CD4-positive, alpha-beta T cell treated with Interferon gamma for 1 hour (primary cell): Measurements from ENCODE around the gene FMN1.

Experiments used
- DNase-seq: peaks from one replicate; pipeline ENCODE4 v3.0.0-alpha.2; 2020

Gene FMN1

DNA sequence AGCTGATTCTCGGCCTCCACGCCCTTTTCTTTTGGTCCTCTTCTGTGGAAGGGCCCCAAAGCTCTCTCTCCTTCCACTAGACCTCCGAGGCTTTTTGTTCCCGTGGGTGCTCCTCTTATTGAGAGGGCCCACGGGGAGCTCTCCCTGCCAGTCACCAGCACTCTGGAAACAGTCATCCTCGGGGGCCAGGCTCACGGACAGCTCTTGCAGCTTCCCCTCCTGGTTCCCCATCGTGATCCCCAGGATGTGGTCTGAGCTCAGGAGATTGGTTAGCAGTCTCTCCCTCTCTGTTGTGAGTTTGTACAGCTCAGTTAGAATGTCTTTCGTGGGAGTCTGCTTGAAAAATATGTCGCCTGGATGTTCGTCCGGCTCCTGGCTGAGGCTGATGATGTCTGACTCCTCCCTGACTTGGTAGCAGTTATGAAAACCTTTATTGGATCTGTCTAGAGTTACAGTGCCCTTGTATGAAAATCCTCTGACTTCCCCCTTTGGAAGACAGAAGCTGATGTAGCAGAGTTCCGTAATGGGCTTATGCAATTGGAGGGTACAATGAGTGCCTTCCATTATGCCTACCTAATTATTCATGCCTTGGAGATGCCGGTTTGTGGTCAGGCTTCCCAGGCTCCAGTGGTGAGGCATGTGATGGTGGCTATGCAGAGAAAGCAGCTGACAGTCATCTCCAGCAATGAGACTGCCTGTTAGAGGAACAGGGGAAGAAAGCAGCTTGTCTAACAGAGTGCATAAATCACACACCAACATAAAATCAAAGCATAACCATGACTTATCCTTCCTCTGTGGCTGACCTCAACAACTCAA, 40.0 kb downstream of the FMN1 start:
- peak; percentile 69 for DNase-seq

DNA sequence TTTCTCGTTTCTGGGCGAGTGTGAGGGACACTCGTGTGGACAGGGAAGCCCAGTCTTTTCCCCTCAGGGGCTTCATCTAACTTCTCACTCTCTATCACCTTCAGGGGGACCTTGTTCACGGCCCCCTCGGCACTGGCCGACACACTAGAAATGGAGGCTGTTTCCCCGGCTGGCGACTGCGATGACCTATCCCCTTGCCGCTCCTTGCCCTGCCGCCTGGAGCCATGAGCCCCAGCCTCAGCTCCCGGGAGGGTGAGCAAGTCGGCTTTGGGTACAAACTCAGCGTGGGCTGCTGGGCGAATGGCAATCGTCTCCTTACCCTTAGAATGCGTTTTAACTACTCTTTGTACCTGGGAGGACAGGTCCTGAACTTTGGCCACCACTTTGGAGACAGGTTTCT, 41.0 kb downstream of the FMN1 start:
- no peak for DNase-seq

DNA sequence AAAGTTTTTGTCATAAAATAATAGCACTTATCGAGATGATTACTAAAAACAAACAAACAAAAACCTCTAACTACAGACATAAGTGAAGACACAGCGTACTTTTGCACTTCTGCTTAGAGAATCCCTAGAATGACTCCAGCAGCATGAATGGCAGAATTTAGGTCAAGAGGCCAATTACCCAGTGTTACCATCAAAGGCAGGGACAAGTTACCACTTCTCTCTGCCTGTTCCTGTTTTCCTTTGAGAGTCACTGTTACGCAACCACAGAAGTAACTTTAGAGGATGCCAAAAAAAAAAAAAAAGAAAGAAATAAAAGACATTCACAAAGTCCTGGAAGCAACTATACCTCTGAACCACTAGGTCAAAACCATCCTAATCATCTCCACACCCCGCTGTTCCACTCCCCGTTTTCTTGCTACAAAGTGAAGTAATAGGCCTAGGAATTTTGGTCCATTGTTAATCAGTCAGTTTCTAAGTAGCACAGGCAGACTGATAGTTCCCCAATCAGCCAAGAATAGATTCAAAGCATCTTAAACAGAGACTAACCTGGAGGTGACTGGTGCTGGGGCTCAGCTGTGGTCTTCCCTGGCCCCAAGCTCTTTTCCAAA, 41.9 kb downstream of the FMN1 start:
- peak; percentile 34 for DNase-seq

DNA sequence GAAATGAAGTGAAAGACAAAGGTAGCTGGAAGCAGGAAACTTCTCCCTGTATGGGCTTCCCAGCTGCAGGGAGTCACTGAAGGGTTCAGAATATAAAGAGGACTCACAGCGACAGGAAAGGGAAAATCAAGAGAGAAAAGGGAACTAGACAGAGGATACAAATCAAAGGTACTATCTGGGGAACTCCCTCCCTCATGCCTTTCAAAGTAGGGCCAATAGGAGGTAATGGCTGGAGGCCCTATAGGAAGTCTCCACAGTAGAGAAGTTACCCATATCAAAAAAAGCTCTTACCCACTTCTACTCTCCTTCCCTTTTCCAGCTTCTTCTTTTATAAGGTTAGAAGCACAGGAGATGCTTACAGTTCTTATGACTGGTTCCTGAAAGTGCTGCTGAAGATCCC, 43.5 kb downstream of the FMN1 start:
- DNase-seq = no peak

DNA sequence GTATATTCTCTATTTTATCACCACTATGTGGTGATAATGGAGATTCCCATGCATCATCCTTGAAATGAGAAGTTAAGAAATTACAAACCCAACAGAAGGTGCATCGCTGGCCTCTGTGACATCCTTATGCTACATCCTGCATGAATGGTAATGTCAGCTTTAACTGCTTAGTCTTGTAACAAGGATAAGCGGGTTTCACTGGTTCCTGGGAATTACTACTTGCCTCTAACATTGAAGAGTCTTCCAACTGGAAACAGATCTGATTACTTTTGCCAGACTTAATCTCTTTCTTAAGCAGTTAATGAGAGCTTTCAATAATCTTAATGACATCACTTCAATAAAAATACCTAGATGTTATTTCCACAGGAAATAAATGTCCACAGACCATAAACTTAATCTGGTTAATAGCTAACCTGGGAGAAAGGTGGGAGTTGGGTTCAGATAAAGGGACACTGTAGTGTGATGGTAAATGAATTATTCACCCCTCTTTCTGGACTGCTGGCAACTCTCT, 44.0 kb downstream of the FMN1 start:
- DNase-seq = no peak

DNA sequence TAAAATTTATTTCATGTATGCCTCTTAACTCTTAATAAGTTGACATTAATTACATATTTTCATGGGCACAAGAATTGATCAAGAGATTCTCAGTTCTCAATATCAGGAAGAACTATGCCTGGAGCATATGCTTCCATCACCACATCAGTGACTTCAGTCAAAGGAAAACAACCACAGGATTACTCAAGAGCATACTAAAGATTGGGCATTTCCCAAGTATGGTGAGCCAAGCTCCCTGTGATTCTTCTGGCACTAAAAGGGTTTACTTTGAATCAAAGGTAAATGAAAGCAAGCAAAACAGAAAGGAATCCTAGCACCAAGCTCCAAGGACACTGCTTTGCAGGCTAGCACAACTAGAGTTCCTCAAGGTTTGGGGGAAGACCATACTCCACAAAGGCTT, 44.6 kb downstream of the FMN1 start:
- no peak for DNase-seq

DNA sequence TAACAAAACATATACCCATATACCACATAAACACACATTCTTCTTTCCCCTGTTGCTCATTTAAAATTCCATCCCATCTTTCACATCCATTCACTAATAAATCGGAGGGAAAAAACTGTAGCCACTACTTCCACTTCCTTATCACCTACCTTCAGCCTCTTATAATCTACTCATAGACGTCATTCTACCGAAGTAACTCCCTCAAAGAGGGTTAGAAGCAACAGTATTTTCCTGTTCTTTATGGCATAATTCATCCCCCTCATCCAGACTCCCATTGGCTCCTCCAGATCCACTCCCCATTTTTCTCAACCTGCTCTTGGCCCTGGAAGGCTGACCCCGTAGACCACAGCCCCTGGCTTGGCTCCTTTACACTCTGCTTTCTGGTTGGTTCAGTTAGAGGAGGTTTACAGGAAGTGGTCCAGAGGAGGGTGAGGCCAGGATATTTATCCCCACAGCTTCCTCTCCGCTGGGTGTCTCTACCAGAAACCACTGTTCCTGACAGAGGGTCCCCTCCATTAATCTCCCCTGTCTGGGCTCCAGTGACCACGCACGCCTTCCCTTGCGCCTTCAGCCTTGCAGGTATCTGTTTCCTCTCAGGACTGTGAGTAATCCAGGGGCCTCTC, 46.3 kb downstream of the FMN1 start:
- DNase-seq = no peak

DNA sequence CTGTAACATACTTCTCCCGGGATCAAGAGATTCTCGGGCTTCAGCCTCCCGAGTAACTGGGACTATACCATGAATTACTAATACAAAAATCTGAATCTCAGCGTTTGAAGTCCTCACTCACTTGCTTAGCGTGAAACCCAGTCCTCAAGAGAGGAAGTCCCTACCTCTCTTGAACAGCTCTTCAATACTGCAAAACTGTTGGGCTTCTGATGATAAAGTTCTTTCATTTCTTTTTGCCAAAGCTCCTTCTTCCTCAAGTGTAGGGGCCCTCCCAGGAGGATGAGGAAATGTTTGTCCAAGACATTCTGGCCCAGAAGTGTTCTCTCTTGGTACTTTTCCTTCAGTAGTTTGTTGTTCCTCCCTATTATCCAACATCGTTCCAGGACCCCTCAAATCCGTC, 48.5 kb downstream of the FMN1 start:
- DNase-seq = no peak

DNA sequence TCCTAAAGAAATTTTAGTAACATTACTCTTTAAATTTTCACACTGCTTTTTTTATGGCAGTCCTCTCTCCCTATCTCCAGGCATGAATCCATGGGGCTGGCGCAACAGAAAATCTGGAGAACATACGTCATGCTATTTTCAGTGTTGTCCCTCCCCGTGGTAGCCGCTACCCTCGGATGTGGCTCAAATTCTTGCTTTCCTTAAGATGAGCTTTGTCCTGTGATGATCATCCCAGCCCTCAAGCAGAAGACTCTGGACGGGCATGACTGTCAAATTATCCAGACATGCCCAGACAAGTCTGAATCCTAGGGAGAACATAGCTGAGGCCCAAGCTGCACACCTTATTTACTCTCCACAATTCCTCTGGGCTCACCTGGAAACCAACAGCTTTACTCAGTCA, 49.1 kb downstream of the FMN1 start:
- no peak for DNase-seq

DNA sequence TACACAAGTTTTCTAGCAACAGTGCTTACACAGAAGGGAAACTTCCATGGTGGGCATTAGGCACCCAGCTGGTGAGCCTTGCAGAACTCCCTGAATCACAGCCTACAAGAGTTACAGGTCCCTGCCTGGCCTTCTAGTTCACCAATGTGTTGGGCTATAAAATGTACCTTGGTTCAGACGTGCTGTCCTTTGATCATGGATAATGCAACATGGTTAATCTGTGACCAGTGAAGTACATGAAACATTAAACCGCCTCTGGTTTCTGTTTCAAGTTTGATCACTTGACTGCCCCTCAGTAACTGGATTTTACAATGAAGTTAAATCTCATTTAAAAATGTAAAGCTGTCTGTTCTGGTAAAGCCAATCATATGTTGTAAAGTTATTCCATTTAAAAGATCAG, 51.8 kb downstream of the FMN1 start:
- DNase-seq = no peak

DNA sequence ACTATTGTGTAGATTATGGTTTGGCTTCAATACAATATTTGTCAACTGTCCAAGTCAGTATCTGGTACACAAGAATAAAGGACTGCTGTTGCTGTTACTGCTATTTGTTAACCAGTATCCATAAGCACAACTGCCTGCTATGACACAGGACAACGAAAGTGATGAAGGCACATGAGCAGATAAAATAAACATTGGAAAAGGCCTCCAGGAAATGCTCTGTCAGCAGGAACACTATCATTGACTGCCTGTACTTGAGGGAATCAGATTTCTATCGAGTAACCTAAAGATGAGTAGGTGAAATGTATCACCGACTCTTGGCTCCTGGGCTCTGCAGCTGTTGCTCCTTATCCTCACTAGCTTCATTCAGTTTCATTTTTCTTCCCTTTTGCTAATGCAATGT, 56.5 kb downstream of the FMN1 start:
- DNase-seq = no peak

DNA sequence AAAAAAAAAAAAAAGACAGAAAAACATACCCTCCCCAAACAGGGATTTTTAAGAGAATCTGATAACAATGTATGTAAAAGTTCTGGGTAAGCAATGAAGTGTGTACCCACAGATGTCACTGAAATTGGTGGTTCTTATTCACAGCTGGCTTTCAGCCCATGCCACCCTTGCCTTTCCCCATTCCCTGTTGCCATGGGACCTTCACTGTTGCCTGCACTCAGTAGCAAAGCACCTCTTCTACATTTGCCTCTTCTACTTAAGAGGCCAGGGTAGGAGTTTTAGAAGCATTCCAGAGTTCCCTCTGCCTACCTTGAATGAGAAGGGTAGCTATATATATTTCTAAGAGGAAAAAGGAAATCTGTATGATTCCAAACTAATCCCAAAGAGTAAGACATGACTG, 57.4 kb downstream of the FMN1 start:
- no peak for DNase-seq

DNA sequence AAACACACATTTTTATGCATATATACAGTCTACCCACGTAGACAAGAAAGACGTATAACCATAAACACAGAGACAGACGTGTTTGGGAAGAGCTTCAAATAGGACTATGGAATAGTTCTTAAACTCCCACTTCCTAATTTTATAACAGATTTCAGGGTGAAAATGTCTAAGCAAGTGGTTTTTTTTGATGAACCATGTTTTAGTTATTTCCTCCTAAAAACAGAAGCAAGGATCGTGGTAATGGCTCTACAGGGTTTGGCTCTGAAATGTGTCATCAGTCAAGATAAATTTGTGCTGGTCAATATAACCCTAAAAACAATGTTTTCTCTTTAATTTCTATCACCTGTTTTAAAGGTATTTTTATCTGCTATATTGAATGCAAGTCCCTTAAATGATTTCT, 58.2 kb downstream of the FMN1 start:
- no peak for DNase-seq

DNA sequence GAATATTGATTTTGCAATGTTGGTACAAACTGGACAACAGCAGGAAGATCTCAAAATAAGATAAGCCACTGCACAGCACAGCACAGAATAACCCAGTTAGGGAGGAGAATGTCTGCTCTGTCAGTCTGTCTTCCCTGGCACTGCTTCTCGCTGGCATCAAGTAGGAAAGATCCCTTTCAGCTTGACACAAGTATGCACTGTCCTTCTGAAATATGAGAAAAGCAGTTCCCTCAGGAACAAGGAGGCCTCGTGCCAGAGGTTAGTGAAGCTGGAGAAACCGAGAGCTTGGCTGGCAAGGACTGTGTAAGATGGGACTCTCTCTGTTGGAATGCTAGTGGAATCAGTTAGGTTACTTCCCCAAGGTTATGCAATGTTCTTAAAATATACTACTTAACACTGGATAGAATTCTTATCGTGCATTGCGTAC, 59.1 kb downstream of the FMN1 start:
- DNase-seq = no peak

DNA sequence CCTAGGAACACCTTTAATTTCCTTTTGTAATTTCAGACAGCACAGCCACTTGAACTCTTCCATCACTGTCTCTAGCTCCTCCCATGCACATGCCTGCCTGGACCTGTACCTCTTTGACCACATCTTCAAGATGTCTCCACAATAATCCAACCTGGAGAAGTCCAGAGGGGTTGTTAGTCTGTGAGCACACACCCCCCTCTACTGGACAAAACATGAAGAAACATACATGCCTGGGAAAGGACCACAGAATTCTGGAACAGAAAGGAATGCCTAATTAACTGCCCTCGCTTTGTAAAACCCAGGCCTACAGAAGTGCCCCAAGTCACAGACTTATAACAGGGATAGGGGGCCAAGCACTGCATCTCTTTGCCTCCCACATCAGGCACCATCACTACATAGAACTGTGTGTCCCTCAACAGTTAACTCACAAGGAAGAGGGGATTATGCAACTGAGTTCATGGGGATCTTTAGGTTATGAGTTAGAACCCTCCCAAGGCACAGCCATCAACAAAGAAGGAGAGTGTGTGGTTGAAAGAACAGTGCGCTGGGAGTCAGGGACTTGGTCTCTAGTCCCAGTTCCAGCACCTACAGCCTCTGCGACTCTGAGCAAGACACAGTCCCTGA, 61.7 kb downstream of the FMN1 start:
- DNase-seq = no peak

DNA sequence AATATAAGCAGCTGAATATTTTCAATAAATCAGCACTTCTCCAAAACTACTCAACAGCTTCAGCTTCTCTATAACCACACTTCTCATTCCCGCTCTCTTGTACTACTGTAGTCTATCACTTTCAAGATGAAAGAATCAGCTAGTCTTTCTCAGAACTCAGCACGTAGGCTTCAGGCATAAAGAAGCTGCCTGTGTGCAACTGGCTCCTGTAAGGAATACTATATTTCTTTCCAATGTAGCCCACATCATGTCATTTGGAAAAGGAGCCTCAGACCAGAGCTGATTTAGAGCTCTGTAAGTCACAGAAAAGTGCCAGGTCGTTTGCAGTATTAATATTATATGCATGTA, 62.3 kb downstream of the FMN1 start:
- no peak for DNase-seq

DNA sequence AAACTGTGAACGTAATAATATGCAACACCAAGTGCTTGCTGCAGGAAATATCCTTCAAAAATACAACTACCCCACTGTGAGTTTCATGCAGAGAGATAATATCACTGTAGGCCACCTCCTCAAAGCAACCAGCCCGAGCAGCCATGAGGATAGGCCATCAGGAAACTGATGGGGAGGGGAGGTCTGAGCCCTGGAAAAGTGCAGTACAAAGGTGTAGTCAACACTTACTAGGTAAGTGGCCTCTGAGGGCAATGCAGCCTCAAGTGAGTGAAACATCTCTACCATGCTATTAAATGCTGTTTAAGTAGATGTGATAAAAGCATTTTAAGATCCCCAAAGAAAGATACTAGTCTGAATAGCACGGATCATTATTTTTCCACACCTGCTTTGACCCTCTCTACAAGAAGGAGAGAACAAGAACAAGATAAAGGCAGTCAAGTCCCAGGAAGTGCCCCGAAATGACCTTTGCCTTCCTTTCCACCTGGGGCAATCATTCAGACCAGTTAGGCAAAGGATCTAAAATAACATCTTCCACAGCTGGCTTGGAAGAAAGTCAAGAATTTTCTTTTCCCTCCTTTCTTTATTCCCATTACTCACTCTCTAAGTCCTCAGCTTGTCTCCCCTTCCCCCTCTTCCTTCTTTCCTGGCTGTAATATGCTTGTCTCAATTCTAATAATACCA, 62.8 kb downstream of the FMN1 start:
- DNase-seq = no peak

DNA sequence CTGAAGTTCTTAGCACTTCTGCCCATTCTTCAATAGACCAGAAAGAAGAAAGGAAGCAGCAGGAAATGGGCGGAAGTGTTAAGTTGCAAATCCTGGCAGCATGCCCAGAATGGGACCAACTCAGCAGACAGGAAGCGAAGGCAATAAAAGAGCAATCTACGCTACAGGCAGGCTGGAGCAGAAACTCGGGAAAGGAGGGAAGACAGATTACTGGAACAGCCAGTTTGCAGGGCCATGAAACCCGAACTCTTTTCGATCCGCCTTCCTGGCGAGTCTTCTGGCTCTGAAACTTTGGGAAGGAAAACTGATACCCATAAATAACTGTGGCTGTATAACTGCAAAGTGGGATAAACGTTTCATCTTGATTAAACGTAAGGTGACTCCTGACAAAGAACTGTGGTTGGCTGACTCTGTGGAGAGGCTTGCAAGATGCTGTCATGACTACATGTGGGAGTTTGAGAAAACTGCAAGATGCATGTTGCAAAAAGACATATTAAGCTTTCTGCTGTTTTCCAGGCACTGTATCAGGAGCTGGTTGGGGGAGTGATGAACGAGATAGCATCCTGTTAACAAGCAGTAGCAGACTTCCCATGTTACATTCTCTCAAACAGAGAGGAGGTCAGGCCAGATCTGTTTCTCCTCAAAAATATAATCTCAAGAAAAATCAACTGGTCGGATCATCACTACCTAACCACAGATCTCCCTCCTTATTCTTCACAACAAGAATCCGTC, 67.8 kb downstream of the FMN1 start:
- DNase-seq = peak; percentile 56

DNA sequence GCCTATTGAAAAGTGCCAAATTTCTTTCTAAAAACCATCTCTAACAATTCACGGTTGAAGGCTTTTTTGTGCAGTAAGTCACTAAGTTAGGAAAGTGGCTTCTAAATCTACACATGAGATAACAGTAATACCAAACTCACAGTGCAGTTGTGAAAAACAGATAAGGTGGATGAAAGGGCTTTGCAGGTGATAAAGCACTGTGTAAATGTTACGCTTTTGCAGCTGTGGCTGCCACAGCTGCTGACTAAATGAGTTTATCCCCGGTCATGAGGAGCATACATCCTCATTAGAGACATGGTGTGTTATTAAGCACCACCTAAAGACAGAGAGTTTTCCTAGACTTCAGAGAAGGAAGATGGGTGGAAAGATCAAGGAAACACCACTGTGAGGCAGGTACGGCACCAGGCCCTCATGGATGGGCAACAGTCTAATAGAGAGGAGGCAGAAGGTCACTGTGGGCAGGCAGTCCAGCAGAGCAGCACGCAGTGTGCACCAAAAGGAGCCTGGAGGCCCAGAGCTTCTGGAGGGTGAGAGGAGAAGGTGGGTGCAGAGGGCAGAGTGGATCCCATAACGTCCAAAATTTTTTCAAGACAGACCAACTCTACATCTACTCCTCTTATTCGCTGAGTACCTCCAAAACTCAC, 68.5 kb downstream of the FMN1 start:
- no peak for DNase-seq

DNA sequence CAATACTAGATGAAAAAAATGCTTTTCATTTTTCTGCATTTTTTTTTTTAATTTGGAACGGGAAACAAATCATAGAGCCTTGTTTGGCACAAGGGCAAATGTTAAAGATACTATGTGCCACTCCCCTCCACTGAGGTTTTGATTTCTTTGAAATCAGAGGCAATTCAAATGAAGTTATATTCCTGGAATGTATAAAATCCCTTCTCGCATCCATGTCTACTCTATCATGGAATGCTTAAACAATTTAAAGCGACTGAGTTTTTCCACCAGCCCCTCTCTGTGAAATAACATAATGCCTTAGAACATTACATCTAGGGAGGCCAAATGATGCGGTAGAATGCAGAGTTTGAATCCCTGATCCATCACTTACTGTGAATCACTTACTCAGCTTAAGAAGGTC, 69.7 kb downstream of the FMN1 start:
- no peak for DNase-seq

DNA sequence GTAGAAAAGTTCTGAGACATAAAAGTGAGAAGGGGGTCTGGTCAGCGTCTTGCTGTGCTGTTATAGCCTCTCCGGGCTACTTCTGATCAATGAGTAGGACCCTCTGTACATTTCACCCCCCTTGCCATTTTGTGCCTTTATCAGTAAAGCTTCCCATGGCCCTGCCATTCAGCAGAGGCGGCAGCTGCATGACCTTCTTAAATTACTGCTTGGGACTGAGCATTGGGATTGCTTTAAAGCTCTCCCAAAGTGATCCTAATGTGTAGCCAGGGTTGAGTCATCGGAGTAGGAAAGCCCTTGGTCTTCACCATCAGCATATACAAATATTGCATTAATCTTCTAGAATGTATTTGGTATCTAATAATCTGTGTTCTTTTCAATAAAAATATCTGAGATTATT, 70.2 kb downstream of the FMN1 start:
- DNase-seq = no peak

DNA sequence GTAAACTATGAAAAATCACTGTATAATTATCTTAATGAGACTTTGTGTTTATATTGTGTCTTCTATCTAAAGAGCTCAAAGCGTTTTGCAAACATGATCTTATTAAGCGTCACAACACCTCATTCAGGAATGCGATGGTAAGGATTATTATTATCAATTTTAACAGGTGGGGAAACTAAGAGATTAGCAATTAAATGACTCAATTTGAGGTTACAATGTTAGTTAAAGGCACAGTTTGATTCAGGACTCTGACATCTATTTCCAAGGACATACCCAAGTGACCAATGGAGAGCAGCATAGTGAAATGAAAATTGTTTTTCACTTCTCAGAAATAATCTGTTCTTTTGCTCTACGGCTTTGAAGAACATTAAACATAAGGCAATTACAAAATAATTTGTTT, 74.6 kb downstream of the FMN1 start:
- DNase-seq = no peak
